ENCODE measurements around the gene SPATA24. TPM values are rescaled to one million over a fixed set of nuclear protein-coding genes. Genes with fewer than 3 reads are reported as not detected.

Gene SPATA24
- 14.2 and 45.3 TPM in 2 replicates for total RNA-seq
- 12.8 and 29.0 TPM in 2 replicates for polyA plus RNA-seq

DNA sequence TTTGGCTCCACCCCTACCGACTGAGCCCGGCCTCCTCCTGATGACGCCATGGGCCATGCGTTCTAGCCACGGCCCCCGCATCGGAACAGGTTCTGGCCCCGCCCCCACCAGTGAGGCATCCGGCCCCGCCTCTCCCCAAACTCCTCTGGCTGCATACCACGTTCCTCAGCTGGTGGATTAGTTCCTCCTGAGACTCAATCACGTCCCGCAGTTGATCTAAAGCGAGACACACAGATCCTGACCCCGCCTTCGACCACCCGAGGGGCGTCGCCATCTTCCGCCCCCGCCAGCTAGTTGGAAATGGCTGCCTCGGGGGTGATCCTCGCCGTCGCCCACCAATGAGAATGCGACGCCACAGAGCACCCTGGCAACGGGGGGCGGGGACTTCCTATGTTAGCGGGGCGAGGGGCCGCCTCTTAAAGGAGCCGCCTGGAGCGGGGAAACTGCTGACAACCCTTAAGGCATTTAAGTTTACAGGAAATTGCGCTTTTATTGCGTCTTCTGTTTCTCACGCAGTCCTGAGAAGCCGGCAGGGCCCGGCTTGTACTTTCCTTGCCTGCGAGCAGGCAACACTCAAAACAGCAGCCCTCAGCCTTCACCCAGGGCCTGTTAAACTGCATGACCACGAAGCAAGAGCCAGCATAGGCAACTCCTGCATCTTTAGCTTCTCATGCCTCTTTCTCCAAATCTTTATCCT is at the start of gene SPATA24:
Gene SPATA24 (minus strand): TSS at position 303 of the 697 bp plus-strand sequence. CDS start 29 bp downstream, at position 274.
- H3K27me3 ChIP-seq = no peaks in the 10 kb centered on the region
- H3K4me1 ChIP-seq (ENCODE audit: low read depth) = peaks cover 6% of the 10 kb centered on the region
- H3K36me3 ChIP-seq = peaks cover 4% of the 10 kb centered on the region
- TF ChIP-seq, protein P1, sequence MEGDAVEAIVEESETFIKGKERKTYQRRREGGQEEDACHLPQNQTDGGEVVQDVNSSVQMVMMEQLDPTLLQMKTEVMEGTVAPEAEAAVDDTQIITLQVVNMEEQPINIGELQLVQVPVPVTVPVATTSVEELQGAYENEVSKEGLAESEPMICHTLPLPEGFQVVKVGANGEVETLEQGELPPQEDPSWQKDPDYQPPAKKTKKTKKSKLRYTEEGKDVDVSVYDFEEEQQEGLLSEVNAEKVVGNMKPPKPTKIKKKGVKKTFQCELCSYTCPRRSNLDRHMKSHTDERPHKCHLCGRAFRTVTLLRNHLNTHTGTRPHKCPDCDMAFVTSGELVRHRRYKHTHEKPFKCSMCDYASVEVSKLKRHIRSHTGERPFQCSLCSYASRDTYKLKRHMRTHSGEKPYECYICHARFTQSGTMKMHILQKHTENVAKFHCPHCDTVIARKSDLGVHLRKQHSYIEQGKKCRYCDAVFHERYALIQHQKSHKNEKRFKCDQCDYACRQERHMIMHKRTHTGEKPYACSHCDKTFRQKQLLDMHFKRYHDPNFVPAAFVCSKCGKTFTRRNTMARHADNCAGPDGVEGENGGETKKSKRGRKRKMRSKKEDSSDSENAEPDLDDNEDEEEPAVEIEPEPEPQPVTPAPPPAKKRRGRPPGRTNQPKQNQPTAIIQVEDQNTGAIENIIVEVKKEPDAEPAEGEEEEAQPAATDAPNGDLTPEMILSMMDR (IDR thresholded peaks at IDR 0.05; ENCODE audit: low read depth, low read length) = no peak
- peak; percentile 99 for DNase-seq (ENCODE audit: low read depth in 1 of 2, low spot score in 1 of 2)
- H3K27ac ChIP-seq = peak within 1 kb of the TSS; percentile 86
- peak within 1 kb of the TSS; percentile 36 for H3K4me3 ChIP-seq
- no peaks in the 10 kb centered on the region for H3K9me3 ChIP-seq (ENCODE audit: low read depth)

DNA sequence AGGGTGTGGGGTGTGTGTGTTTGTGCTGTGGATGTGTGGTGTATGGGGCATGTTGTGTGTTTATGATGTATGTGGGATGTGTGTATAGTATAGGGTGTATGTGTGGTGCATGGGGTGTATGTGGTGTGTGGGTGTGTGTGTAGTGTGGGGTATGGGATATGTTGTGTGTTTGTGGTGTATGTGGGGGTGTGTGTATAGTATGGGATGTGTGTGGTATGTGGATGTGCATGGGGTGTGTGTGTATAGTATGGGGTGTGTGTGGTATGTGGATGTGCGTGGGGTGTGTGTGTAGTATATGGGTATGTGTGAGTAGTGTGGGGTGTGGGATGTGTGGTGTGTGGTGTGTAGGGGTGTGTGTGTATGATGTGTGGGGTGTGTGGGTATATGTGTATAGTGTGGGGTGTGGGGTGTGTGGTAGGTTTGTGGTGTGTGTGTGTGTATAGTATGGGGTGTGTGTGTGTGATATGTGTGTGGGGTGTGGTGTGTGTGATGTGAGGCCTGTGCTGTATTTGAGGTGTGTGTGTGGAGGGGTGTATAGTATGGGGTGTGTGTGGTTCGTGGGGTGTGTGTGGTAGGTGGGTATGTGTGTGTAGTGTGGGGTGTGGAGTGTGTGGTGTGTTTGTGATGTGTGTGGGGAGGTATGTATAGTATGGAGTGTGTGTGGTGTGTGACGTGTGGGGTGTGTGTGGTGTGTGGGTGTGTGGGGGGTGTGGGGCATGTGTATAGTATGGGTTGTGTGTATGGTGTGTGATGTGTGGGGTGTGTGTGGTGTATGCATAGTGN is 48.2 kb upstream of the SPATA24 start:
- Histone ChIP-seq H3K27me3 (no peaks in the 10 kb centered on the region), H3K27ac (no peak overlapping the region), H3K4me1 (ENCODE audit: low read depth) (peaks cover 8% of the 10 kb centered on the region), H3K4me3 (no peak overlapping the region), H3K9me3 (ENCODE audit: low read depth) (no peaks in the 10 kb centered on the region), H3K36me3 (no peaks in the 10 kb centered on the region)
- no peak for DNase-seq (ENCODE audit: low read depth in 1 of 2, low spot score in 1 of 2)
- TF ChIP-seq, protein P1 (IDR thresholded peaks at IDR 0.05; ENCODE audit: low read depth, low read length) = no peak

GRCh38 chr5:139451176-139451575 is 47.3 kb upstream of the SPATA24 start:
- H3K4me1 ChIP-seq (ENCODE audit: low read depth) = peaks cover 15% of the 10 kb centered on the region
- no peaks in the 10 kb centered on the region for H3K9me3 ChIP-seq (ENCODE audit: low read depth)
- TF ChIP-seq, protein P1 (IDR thresholded peaks at IDR 0.05; ENCODE audit: low read depth, low read length) = no peak
- DNase-seq (ENCODE audit: low read depth in 1 of 2, low spot score in 1 of 2) = no peak
- no peak overlapping the region for H3K4me3 ChIP-seq
- H3K36me3 ChIP-seq = no peaks in the 10 kb centered on the region
- H3K27ac ChIP-seq = no peak overlapping the region
- H3K27me3 ChIP-seq = no peaks in the 10 kb centered on the region

GRCh38 chr5:139446956-139447779 is 43.3 kb upstream of the SPATA24 start:
- H3K27ac ChIP-seq = peak overlapping the region; percentile 21
- TF ChIP-seq, protein P1 (IDR thresholded peaks at IDR 0.05; ENCODE audit: low read depth, low read length) = no peak
- no peaks in the 10 kb centered on the region for H3K36me3 ChIP-seq
- DNase-seq (ENCODE audit: low read depth in 1 of 2, low spot score in 1 of 2) = peak in 1 of 2 donors; percentile 41
- H3K9me3 ChIP-seq (ENCODE audit: low read depth) = no peaks in the 10 kb centered on the region
- no peaks in the 10 kb centered on the region for H3K27me3 ChIP-seq
- H3K4me3 ChIP-seq = no peak overlapping the region
- peaks cover 24% of the 10 kb centered on the region for H3K4me1 ChIP-seq (ENCODE audit: low read depth)

Measured in cardiac muscle cell (in vitro differentiated cells and primary cell).